ENCODE results near the gene VSIG10. TPM values are rescaled to one million over a fixed set of nuclear protein-coding genes. Genes with fewer than 3 reads are reported as not detected.

VSIG10 gene
- total and polyA plus RNA-seq, 2 of the 13 experiments (the other 11 are each of a cell fraction or from before 2014, with no cell fraction given) = 25.6 to 42.5 TPM

- TF ChIP-seq HDAC6 (IDR thresholded peaks at IDR 0.05; ENCODE audit: low read depth, low read length) = no peak
- no peak; the same call in 1 of the 2 replicates for TF ChIP-seq GFI1 (CRISPR knock-in tag; IDR thresholded peaks at IDR 0.05; ENCODE audit: borderline replicate concordance)
- TF ChIP-seq BORCS8-MEF2B (CRISPR knock-in tag; IDR thresholded peaks at IDR 0.05) = peak; percentile 77
- no peak for TF ChIP-seq ZNF569 (CRISPR knock-in tag; IDR thresholded peaks at IDR 0.05; ENCODE audit: borderline replicate concordance)
- no peak for TF ChIP-seq NONO (IDR thresholded peaks at IDR 0.05)
- peak; percentile 77 for TF ChIP-seq NONO (CRISPR knock-in tag; conservative IDR thresholded peaks at IDR 0.05)
- TF ChIP-seq, protein P1, sequence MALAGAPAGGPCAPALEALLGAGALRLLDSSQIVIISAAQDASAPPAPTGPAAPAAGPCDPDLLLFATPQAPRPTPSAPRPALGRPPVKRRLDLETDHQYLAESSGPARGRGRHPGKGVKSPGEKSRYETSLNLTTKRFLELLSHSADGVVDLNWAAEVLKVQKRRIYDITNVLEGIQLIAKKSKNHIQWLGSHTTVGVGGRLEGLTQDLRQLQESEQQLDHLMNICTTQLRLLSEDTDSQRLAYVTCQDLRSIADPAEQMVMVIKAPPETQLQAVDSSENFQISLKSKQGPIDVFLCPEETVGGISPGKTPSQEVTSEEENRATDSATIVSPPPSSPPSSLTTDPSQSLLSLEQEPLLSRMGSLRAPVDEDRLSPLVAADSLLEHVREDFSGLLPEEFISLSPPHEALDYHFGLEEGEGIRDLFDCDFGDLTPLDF (CRISPR knock-in tag; IDR thresholded peaks at IDR 0.05) = peak; percentile 98
- TF ChIP-seq MEIS1 (CRISPR knock-in tag; IDR thresholded peaks at IDR 0.05; ENCODE audit: borderline replicate concordance) = peak; percentile 35; the same call in 1 of the 2 replicates
- no peak; a peak in 1 of 4 replicates for TF ChIP-seq HMGXB4 (CRISPR knock-in tag; IDR thresholded peaks at IDR 0.05; ENCODE audit: borderline replicate concordance in 1 of 2, low read depth in 1 of 2)
- TF ChIP-seq, protein P2, sequence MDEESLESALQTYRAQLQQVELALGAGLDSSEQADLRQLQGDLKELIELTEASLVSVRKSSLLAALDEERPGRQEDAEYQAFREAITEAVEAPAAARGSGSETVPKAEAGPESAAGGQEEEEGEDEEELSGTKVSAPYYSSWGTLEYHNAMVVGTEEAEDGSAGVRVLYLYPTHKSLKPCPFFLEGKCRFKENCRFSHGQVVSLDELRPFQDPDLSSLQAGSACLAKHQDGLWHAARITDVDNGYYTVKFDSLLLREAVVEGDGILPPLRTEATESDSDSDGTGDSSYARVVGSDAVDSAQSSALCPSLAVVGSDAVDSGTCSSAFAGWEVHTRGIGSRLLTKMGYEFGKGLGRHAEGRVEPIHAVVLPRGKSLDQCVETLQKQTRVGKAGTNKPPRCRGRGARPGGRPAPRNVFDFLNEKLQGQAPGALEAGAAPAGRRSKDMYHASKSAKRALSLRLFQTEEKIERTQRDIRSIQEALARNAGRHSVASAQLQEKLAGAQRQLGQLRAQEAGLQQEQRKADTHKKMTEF (CRISPR knock-in tag; IDR thresholded peaks at IDR 0.05) = peak; percentile 74; the same call in 1 of the 2 replicates
- peak; percentile 99 for TF ChIP-seq RBM22 (optimal IDR thresholded peaks at IDR 0.05; ENCODE audit: low read length)
- peak; percentile 51; the same call in 1 of the 2 replicates for TF ChIP-seq NFAT5 (CRISPR knock-in tag; IDR thresholded peaks at IDR 0.05)
- no peak for TF ChIP-seq ZNF660 (CRISPR knock-in tag; IDR thresholded peaks at IDR 0.05; ENCODE audit: borderline replicate concordance, low read depth)
- no peak for TF ChIP-seq ZBTB1 (CRISPR knock-in tag; IDR thresholded peaks at IDR 0.05; ENCODE audit: borderline replicate concordance)
- TF ChIP-seq CBX1 (IDR thresholded peaks at IDR 0.05; ENCODE audit: low read depth) = no peak
- TF ChIP-seq FOXK1 (CRISPR knock-in tag; IDR thresholded peaks at IDR 0.05; ENCODE audit: borderline replicate concordance, low read depth) = peak; percentile 64; the same call in 1 of the 2 replicates
- no peak for TF ChIP-seq JUN (CRISPR knock-in tag; IDR thresholded peaks at IDR 0.05)
- no peak for TF ChIP-seq ZNF251 (CRISPR knock-in tag; IDR thresholded peaks at IDR 0.05)
- peak; percentile 72 for TF ChIP-seq ETV5 (CRISPR knock-in tag; IDR thresholded peaks at IDR 0.05; ENCODE audit: borderline replicate concordance)
Measured at GRCh38 chr12:118016424-118017264, 87.2 kb downstream of the VSIG10 start, which contains the start of gene RFC5 (continued).
